GM18499 (cell line): ENCODE data around the gene CSNK1D.
"Not testable (repeated sequence)": the region's sequence is repeated elsewhere in the genome, so short reads cannot be mapped to it uniquely, and the experiment has no call there.

Source experiments
- ATAC-seq: cut with Tn5 transposase; IDR thresholded peaks from one replicate; pipeline ENCODE4 v1.9.1; 2021; ENCODE audit warnings: moderate number of reproducible peaks; ENCODE audit not compliant: insufficient read depth, unreplicated experiment

Gene CSNK1D

GRCh38 chr17:82217530-82218204, 55.8 kb downstream of the CSNK1D start:
- ATAC-seq = no peak

GRCh38 chr17:82217120-82217529, 56.4 kb downstream of the CSNK1D start:
- ATAC-seq = no peak

GRCh38 chr17:82216301-82217119, 57.0 kb downstream of the CSNK1D start:
- no peak for ATAC-seq

GRCh38 chr17:82215972-82216300, 57.6 kb downstream of the CSNK1D start:
- ATAC-seq = no peak

- no peak for ATAC-seq
These were observed 58.2 kb downstream of the CSNK1D start for GRCh38 chr17:82215095-82215971.

GRCh38 chr17:82214012-82214628, 59.4 kb downstream of the CSNK1D start:
- ATAC-seq = no peak

GRCh38 chr17:82213251-82214011, 60.1 kb downstream of the CSNK1D start:
- ATAC-seq = no peak

GRCh38 chr17:82212331-82213250, 60.9 kb downstream of the CSNK1D start, which contains the start of gene CCDC57:
CCDC57 (minus strand) TSS chr17:82212842; CDS start chr17:82201944, 10,898 bp downstream.
- no peak for ATAC-seq

GRCh38 chr17:82210655-82211054, 62.8 kb downstream of the CSNK1D start:
- not testable (repeated sequence) for ATAC-seq

GRCh38 chr17:82205720-82206508, 67.6 kb downstream of the CSNK1D start:
- no peak for ATAC-seq

GRCh38 chr17:82204831-82205719, 68.4 kb downstream of the CSNK1D start:
- ATAC-seq = no peak

GRCh38 chr17:82203920-82204319, 69.6 kb downstream of the CSNK1D start:
- no peak for ATAC-seq

- no peak for ATAC-seq
These were observed 70.5 kb downstream of the CSNK1D start for GRCh38 chr17:82202981-82203380.

- no peak for ATAC-seq
These were observed 72.0 kb downstream of the CSNK1D start for GRCh38 chr17:82201498-82201910.

- ATAC-seq = no peak
These were observed 72.6 kb downstream of the CSNK1D start for GRCh38 chr17:82200743-82201497.

GRCh38 chr17:82200135-82200534, 73.4 kb downstream of the CSNK1D start:
- ATAC-seq = no peak
